CD14-positive monocyte (primary cell): ENCODE results near the gene RAF1. TPM values are rescaled to one million over a fixed set of nuclear protein-coding genes. Genes with fewer than 3 reads are reported as not detected.
"Not testable (repeated sequence)": the region's sequence is repeated elsewhere in the genome, so short reads cannot be mapped to it uniquely, and the experiment has no call there.

ENCODE experiments used
- DNase-seq, 3 donors: peaks; one replicate each; pipeline ENCODE4 v3.0.0-alpha.2; 2011 to 2022
- H2AFZ ChIP-seq: 2 replicates; pipeline ENCODE4 v1.6.0; 2012; ENCODE audit warnings: mild to moderate bottlenecking, low read depth, low read length, inconsistent platforms; ENCODE audit not compliant: insufficient read depth, poor library complexity, severe bottlenecking
- H3K27ac ChIP-seq, 2 donors: 1 replicate in 1 of 2; 2 replicates in 1 of 2; pipeline ENCODE4 v1.5.1; 2012 to 2013; ENCODE audit warnings: low read length in 2 of 2, control low read depth in 1 of 2, inconsistent platforms in 1 of 2, low read depth in 1 of 2, mild to moderate bottlenecking in 1 of 2
- H3K27me3 ChIP-seq, 2 donors: one replicate each; pipeline versions ENCODE4 v1.6.0 to v1.6.1; 2011 to 2013; ENCODE audit warnings: low read length in 2 of 2; ENCODE audit not compliant: control insufficient read depth in 2 of 2, insufficient read depth in 2 of 2
- H3K36me3 ChIP-seq, 2 donors: replicated peaks in 1 of 2; 1 replicate in 1 of 2; 2 replicates in 1 of 2; pipeline versions ENCODE4 v1.5.1 to v1.6.1; 2012 to 2013; ENCODE audit warnings: low read length in 2 of 2, control low read depth in 1 of 2, inconsistent platforms in 1 of 2, mild to moderate bottlenecking in 1 of 2; ENCODE audit not compliant: insufficient read depth in 2 of 2, control insufficient read depth in 1 of 2
- H3K4me1 ChIP-seq, 2 donors: 1 replicate in 1 of 2; 2 replicates in 1 of 2; pipeline versions ENCODE4 v1.5.1 to v1.6.1; 2012 to 2013; ENCODE audit warnings: low read length in 2 of 2, control low read depth in 1 of 2, inconsistent platforms in 1 of 2, mild to moderate bottlenecking in 1 of 2, moderate library complexity in 1 of 2; ENCODE audit not compliant: insufficient read depth in 2 of 2, control insufficient read depth in 1 of 2
- H3K4me2 ChIP-seq: replicated peaks from 2 replicates; pipeline ENCODE3; 2012; ENCODE audit warnings: low read length, moderate library complexity, mild to moderate bottlenecking; ENCODE audit not compliant: poor library complexity, severe bottlenecking; ENCODE audit errors: extremely low read depth
- H3K4me3 ChIP-seq, 3 experiments: fragments of 200-600 bp in 1 of 3; sonication (generic) in 1 of 3; replicated peaks in 1 of 3; 1 replicate in 2 of 3; 2 replicates in 1 of 3; pipeline ENCODE4 v1.5.1; 2011 to 2013; ENCODE audit warnings: low read length in 3 of 3, mild to moderate bottlenecking in 3 of 3, control low read depth in 2 of 3, low read depth in 2 of 3, inconsistent platforms in 1 of 3, moderate library complexity in 1 of 3
- H3K79me2 ChIP-seq: 2 replicates; pipeline ENCODE4 v1.6.0; 2012; ENCODE audit warnings: mild to moderate bottlenecking, control low read depth, inconsistent platforms, low read length, moderate library complexity; ENCODE audit not compliant: insufficient read depth
- H3K9ac ChIP-seq: 2 replicates; pipeline ENCODE4 v1.6.0; 2017; ENCODE audit warnings: low read length, mild to moderate bottlenecking; ENCODE audit not compliant: insufficient read depth, poor library complexity, severe bottlenecking
- H3K9me3 ChIP-seq, 2 donors: replicated peaks in 1 of 2; 1 replicate in 1 of 2; 2 replicates in 1 of 2; pipeline versions ENCODE4 v1.5.1 to v1.6.1; 2012 to 2013; ENCODE audit warnings: low read length in 2 of 2, control low read depth in 1 of 2; ENCODE audit not compliant: control insufficient read depth in 1 of 2, insufficient read depth in 1 of 2
- H4K20me1 ChIP-seq: 2 replicates; pipeline ENCODE4 v1.6.0; 2012; ENCODE audit warnings: mild to moderate bottlenecking, low read length, control low read depth, moderate library complexity; ENCODE audit not compliant: insufficient read depth
- H3K27ac Mint-ChIP-seq, 7 donors: one replicate each; pipeline ENCODE4 v1.8.0; 2020; ENCODE audit warnings: mild to moderate bottlenecking in 7 of 7, mixed read lengths in 7 of 7, moderate library complexity in 6 of 7, inconsistent platforms in 2 of 7
- H3K27me3 Mint-ChIP-seq, 3 donors: one replicate each; pipeline ENCODE4 v1.8.0; 2021 to 2022; ENCODE audit warnings: low read depth in 3 of 3, mild to moderate bottlenecking in 3 of 3, mixed read lengths in 3 of 3, moderate library complexity in 3 of 3, inconsistent platforms in 1 of 3
- H3K36me3 Mint-ChIP-seq, 2 donors: one replicate each; pipeline ENCODE4 v1.8.0; 2020; ENCODE audit warnings: mixed read lengths in 2 of 2, inconsistent platforms in 1 of 2, mild to moderate bottlenecking in 1 of 2
- H3K4me1 Mint-ChIP-seq: one replicate; pipeline ENCODE4 v1.8.0; 2020; ENCODE audit warnings: mild to moderate bottlenecking, mixed read lengths
- H3K4me3 Mint-ChIP-seq, 2 donors: one replicate each; pipeline ENCODE4 v1.8.0; 2020; ENCODE audit warnings: mild to moderate bottlenecking in 2 of 2, mixed read lengths in 2 of 2, moderate library complexity in 1 of 2
- H3K9me3 Mint-ChIP-seq, 7 donors: one replicate each; pipeline ENCODE4 v1.8.0; 2020 to 2022; ENCODE audit warnings: mixed read lengths in 7 of 7, mild to moderate bottlenecking in 6 of 7, moderate library complexity in 6 of 7, inconsistent platforms in 2 of 7
- CTCF ChIP-seq: fragments of 200-600 bp; IDR thresholded peaks from one replicate; pipeline ENCODE4 v1.8.0; 2022; ENCODE audit warnings: antibody characterized with exemption, mild to moderate bottlenecking
- WGBS: methylation state at CpG from one replicate; pipeline ENCODE4 v1.1.5; 2013; ENCODE audit warnings: missing lambda C conversion rate; ENCODE audit not compliant: insufficient coverage; 5-methylcytosine and 5-hydroxymethylcytosine counted together
- intact Hi-C, 2 donors: fragments of 100-400 bp; cut with micrococcal nuclease; formaldehyde crosslinking; loops; one replicate each; pipeline versions ENCODE4 v1.15.0 to v1.15.1; 2023
- polyA plus RNA-seq, 3 donors: library from polyadenylated mRNA; depleted of rRNA in 1 of 3; unstranded in 2 of 3; stranded (reverse) in 1 of 3; fragments of 300-500 nt in 2 of 3; fragments of >200 nt in 1 of 3; fragmentation: Illumina TruSeq in 2 of 3; gene quantifications; 1 replicate in 2 of 3; 2 replicates in 1 of 3; pipeline ENCODE4 v1.2.3, GENCODE V29; 2012 to 2021

Gene RAF1
- polyA plus RNA-seq, 3 donors = 73.0 to 181 (median 79.5) TPM

GRCh38 chr3:12643010-12643380 is 20.9 kb downstream of the RAF1 start:
- no peak overlapping the region for H2AFZ ChIP-seq
- peaks cover 63% of the 10 kb centered on the region for H4K20me1 ChIP-seq
- no peak for DNase-seq
- peaks cover 0 to 8% of the 10 kb centered on the region in 2 donors for H3K36me3 ChIP-seq
- Mint-ChIP-seq H3K27me3 (peaks cover 0 to 2% (median 0%) of the 10 kb centered on the region in 3 donors), H3K36me3 (peaks cover 9 to 23% of the 10 kb centered on the region in 2 donors), H3K4me3 (no peak overlapping the region), H3K27ac (peak overlapping the region; percentile 9 to 87 (median 39)), H3K4me1 (peaks cover 40% of the 10 kb centered on the region), H3K9me3 (peaks cover 0 to 5% (median 2%) of the 10 kb centered on the region in 7 donors)
- H3K9me3 ChIP-seq = no peaks in the 10 kb centered on the region
- intact Hi-C loops = no loop called here
- TF ChIP-seq CTCF = no peak
- peak overlapping the region in 1 of 2 donors; percentile 60 for H3K27ac ChIP-seq
- H3K79me2 ChIP-seq = peaks cover 93% of the 10 kb centered on the region
- no peak overlapping the region for H3K4me3 ChIP-seq
- H3K27me3 ChIP-seq = no peaks in the 10 kb centered on the region
- H3K4me1 ChIP-seq = peaks cover 11 to 15% of the 10 kb centered on the region in 2 donors
- H3K4me2 ChIP-seq = no peak overlapping the region
- H3K9ac ChIP-seq = no peak overlapping the region

GRCh38 chr3:12640853-12641252 is 23.1 kb downstream of the RAF1 start:
- Mint-ChIP-seq H3K36me3 (peaks cover 11 to 36% of the 10 kb centered on the region in 2 donors), H3K27ac (peak overlapping the region in 4 of 7 donors; percentile 66 to 78 (median 76)), H3K4me1 (peaks cover 27% of the 10 kb centered on the region)
- DNase-seq, H3K27me3 ChIP-seq, H3K9me3 Mint-ChIP-seq, H3K9me3 ChIP-seq, H3K4me2 ChIP-seq, H3K4me3 Mint-ChIP-seq, H3K9ac ChIP-seq, H3K27me3 Mint-ChIP-seq, H3K27ac ChIP-seq, H3K4me1 ChIP-seq, H3K4me3 ChIP-seq, intact Hi-C loops, H2AFZ ChIP-seq: not testable (repeated sequence)
- H3K36me3 ChIP-seq = peaks cover 5 to 24% of the 10 kb centered on the region in 2 donors
- H3K79me2 ChIP-seq = peaks cover 94% of the 10 kb centered on the region
- H4K20me1 ChIP-seq = peaks cover 75% of the 10 kb centered on the region
- WGBS = no CpG with 5 or more reads among the region's 5 CpGs
